Measurements from ENCODE around the gene ITM2C. TPM values are rescaled to one million over a fixed set of nuclear protein-coding genes. Genes with fewer than 3 reads are reported as not detected.

ITM2C gene
- total RNA-seq, 1 experiment from 2014 or later: 156 TPM

DNA sequence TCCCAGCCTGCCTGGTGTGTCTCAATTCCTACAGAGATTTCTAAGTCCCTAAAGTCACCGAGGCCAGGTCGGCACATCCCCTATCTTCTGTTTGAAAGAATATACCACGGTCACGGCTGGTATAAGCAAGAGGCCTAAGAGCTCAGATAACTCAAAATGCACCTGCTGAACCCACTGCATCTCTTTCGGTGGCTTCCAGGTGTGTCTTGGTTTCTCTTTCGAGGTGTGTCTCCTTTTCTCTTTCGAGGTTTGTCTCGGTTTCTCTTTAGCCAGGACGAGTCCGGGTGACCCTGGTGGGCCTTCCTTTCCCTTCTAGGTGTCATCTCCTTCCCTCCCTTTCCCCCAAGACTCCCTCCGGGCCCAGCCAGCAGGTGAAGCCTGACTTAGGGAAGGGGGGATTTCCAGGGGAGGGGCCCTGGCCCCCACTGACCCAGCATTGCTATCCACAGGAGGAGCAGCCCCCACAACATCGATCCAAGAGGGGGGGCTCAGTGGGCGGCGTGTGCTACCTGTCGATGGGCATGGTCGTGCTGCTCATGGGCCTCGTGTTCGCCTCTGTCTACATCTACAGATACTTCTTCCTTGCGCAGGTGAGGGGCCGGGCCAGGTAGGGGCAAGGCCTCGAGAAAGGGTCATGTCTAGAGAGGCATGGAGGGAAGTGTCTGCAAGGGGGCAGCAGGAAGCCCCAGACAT, 8.4 kb downstream of the ITM2C start:
- no peak for DNase-seq (ENCODE audit: low read depth)

DNA sequence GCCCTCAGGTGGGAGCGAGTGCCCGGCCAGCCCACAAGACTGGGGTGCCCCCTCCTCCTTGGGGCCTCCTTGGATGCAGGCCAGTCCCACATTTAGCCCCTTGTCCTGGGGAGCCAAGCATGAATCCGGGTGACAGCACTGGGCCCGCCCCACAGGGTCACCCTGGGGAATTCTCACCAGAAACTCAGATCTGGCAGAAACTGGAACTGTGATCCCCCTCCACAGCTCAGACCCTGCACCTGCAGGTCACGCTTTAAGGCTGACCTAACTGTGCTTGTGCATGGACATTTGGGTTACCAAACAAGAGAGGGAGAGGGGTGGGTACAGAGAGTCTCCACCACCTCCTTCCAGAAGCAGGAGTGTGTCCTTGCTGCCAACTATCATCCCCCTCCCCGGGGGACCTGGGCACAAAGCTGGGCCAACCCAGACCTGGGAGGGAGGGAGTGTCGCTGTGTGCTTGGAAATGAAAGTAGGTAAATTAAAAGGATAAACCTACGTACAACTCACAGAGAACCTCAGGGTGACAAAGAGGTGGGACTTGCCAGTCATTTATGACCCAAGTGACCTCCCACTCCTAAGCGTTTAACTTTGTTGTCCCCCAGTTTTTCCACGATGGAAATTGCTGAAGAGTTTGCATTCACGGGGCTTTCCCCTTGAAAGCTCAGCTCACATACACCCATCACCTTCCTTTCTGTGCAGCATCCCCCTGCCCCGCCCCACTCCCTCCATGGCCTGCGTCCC, 9.1 kb downstream of the ITM2C start:
- no peak for DNase-seq (ENCODE audit: low read depth)

GRCh38 chr2:230874456-230874855, 9.7 kb downstream of the ITM2C start:
- DNase-seq (ENCODE audit: low read depth): no peak

- DNase-seq (ENCODE audit: low read depth): no peak
Observed at GRCh38 chr2:230874876-230875275, 10.1 kb downstream of the ITM2C start.

DNA sequence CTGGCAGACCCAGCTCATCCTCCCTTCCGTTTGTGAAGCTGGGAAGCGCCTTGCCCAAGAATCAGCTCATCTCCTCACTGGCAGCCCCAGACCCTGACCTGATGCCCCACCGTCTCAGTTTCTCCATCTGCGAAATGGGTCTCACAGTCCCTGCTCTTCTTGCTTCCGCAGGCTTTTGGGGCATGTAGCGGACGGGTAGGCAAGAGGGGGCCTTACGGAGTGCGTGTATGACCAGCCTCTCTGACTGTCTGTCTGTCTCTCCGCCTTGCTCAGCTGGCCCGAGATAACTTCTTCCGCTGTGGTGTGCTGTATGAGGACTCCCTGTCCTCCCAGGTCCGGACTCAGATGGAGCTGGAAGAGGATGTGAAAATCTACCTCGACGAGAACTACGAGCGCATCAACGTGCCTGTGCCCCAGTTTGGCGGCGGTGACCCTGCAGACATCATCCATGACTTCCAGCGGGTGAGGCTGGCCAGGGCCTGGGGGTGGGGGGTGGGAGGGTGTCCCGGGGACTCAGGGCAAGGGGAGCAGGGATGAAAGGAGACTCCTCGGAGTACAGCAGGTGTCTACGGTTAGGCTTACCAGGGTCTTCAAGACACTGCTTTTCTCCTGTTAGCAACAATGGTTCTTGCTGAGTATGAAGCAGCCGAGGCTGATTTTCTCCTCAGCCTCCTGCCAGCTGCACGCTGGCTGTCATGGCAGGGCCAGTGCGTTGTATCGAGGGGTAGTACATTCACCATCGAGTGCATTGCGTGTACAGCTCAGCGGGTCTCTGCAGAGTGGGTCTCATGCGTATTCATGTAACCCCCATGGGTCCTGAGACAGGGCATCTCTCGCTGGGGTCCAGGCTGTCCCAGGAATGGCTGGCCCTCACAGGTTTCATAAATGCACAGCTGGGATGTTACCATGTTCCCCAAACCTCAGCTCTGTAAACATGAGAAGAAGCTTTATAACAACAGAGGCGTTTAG, 10.9 kb downstream of the ITM2C start:
- DNase-seq (ENCODE audit: low read depth): no peak

GRCh38 chr2:230877116-230877758, 12.5 kb downstream of the ITM2C start:
- DNase-seq (ENCODE audit: low read depth): no peak

- no peak for DNase-seq (ENCODE audit: low read depth)
Observed at GRCh38 chr2:230877759-230878598, 13.2 kb downstream of the ITM2C start.

- no peak for DNase-seq (ENCODE audit: low read depth)
Observed at GRCh38 chr2:230878599-230879188, 14.0 kb downstream of the ITM2C start.

DNA sequence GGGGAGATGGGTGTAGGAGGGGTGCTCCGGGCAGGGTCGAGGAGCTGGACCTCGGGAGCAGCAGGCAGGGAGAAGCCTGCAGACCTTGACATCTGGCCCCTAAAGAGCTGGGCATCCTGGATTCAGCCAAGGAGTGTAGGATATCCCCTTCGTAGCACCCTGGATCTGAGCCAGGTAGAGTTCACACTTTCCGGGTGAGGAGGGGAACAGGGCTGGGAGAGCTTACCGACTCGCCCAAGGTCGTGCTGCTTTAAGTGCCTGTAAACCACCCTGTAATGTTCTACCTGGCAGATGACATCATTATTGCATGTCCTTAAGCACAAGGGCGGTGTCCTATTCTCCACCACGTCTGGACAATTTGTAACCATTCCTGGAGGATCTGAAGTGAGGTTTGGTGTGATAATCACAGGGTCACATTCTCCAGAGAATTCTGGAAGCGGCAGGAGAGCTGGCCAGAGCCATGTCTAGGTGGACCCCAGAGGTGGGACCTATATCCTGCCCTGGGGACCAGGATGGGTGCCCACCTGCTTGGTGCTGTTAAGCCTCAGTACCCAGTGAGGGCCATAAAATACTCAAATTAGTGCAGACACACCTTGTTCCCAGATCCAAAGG, 14.6 kb downstream of the ITM2C start:
- no peak for DNase-seq (ENCODE audit: low read depth)

DNA sequence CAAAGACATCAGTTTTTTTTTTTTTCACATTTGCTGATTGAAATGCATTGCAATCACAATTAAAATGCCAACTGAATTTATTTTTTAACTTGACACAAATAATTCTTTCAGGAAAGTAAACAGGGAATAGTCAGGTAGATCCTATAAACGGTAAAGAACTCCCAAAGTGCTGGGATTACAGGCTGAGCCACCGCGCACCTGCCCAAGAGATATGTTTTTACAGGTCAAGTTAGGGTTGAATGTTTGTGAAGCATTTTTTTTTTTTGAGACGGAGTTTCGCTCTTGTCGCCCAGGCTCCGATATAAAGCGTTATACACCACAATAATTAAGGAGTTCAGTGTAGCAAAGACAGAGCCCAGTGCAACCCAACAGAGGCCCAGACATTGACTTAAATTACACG, 15.1 kb downstream of the ITM2C start:
- DNase-seq (ENCODE audit: low read depth): no peak

DNA sequence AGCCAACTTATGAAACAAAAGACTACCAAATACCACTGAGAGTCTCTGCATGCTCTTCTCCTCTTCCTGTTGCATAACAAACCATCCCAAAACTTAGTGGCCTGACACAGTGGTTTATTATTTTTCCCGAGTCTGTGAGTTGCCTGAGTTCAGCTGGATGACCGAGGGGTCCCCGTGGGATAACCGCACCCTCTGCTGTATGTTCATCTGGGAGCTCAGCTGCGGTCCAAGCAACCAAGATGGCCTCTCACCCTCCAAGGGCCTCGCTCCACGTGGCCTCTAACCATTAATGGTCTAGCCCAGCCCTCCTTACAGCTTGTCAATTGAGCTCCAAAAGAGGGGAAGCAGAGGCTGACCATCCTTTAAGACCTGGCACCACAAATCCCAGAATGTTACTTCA, 17.1 kb downstream of the ITM2C start:
- no peak for DNase-seq (ENCODE audit: low read depth)

GRCh38 chr2:230885463-230886130, 20.9 kb downstream of the ITM2C start:
- DNase-seq (ENCODE audit: low read depth): peak; percentile 50

DNA sequence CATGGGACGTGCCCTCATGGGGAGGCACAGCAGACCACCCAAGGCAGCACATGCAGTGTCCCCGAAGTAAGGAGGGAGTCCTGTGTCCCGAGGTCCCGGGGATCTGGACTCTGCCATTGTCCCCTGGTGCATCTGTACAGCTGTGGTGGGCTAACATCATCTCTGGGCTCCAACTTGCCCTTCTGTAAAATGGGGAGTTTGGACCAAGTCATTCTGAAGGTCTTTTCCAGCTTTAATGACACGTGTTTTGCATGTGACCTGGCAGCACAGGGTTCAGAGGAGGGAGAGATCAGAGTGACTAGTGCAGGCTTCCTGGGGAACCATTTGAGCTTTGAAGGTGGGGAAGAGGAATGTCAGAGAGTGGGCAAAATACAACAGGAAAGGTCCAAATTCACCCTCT, 21.5 kb downstream of the ITM2C start:
- DNase-seq (ENCODE audit: low read depth): no peak

DNA sequence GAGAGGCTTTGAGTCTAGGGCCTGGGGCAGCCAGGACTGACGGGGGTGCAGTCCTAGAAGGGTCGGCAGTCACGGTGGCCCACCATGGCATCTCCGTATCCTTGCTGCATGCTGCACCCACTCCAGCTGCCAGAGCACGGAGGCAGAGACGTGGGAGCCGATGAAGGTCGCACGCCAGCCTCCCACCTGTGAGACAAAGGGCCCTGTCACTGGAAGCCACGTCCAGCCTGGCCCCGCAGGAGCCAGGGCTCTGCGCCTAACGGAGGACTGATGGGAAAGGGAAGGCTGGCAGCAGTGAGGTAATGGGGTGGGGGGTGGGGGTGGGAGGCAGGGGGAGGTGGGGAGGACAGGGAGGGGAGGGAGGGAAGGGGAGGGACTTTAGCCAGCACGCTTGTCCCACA, 21.9 kb downstream of the ITM2C start:
- DNase-seq (ENCODE audit: low read depth): no peak

DNA sequence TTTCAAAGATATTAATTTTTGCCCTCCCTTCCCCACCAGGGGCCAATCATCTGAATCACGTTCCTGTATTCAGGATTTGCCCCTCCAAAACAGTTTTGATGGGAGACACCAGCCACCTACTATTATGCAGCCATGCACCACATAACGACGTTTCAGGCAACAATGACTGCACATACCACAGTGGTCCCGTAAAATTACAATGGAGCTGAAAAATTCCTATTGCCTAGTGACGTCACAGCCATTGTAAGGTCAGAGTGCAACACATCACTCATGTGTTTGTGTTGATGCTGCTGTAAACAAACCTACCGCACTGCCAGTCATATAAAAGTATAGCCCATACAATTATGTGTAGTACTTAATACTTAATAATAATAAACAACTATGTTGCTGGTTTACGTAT, 22.6 kb downstream of the ITM2C start:
- DNase-seq (ENCODE audit: low read depth): no peak

DNA sequence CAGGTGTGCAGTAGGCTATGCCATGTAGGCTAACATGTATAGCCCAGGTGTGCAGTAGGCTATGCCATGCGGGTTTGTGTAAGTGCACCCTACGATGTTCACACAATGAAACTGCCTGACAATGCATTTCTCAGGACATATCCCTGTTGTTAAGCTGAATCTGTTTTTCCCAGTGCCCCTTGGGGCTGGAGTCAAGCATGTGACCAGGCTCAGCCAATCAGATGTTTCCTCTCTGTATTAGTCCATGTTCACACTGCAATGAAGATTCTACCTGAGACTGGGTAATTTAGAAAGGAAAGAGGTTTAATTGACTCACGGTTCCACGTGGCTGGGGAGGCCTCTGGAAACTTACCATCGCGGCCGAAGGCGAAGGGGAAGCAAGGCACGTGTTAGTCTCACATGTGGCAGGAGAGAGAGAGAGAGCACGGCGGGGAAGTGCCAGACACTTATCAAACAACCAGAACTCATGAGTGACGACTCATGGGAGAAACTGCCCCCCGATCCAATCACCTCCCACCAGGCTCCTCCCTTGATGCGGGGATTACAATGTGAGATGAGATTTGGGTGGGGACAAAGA, 24.2 kb downstream of the ITM2C start:
- DNase-seq (ENCODE audit: low read depth): no peak

- no peak for DNase-seq (ENCODE audit: low read depth)
Observed at GRCh38 chr2:230889911-230890601, 25.3 kb downstream of the ITM2C start.

GRCh38 chr2:230890646-230891045, 25.9 kb downstream of the ITM2C start:
- DNase-seq (ENCODE audit: low read depth): no peak

Measured in RPMI7951 (cell line).